Colonic mucosa (tissue), 4 donors: ENCODE results near the gene ERMP1. TPM values are rescaled to one million over a fixed set of nuclear protein-coding genes. Genes with fewer than 3 reads are reported as not detected.

Source experiments
- DNase-seq: peaks from one replicate; pipeline ENCODE4 v3.0.0-alpha.2; 2020
- H3K27ac ChIP-seq: fragments of 200-600 bp; one replicate; pipeline ENCODE4 v1.8.0; 2021
- H3K27me3 ChIP-seq: fragments of 200-600 bp; one replicate; pipeline ENCODE4 v1.8.0; 2021
- H3K36me3 ChIP-seq: fragments of 200-600 bp; one replicate; pipeline ENCODE4 v1.8.0; 2021
- H3K4me1 ChIP-seq: fragments of 200-600 bp; one replicate; pipeline ENCODE4 v1.8.0; 2021; ENCODE audit warnings: mild to moderate bottlenecking
- H3K4me3 ChIP-seq: fragments of 200-600 bp; one replicate; pipeline ENCODE4 v1.8.0; 2021
- H3K9ac ChIP-seq, 2 donors: one replicate each; pipeline ENCODE4 v1.7.0; 2013; ENCODE audit warnings: control low read depth in 2 of 2, low read depth in 2 of 2, low read length in 2 of 2
- H3K9me3 ChIP-seq: fragments of 200-600 bp; one replicate; pipeline ENCODE4 v1.8.0; 2021
- intact Hi-C: fragments of 100-400 bp; cut with DNase I; formaldehyde crosslinking; loops from one replicate; pipeline ENCODE4 v1.14.1; 2022
- total RNA-seq, 2 donors: library from RNA; stranded (reverse); fragmentation: NEBNext Ultra II Directional in 1 of 2; extraction: Animal tissue kit (Norgen Biotek cat#: 25700) in 1 of 2; gene quantifications; one replicate each; pipeline ENCODE4 v1.2.1, GENCODE V29; 2021
- TF ChIP-seq, protein P1 (sequence below): fragments of 200-600 bp; IDR thresholded peaks from one replicate; pipeline ENCODE4 v1.8.0; 2022; ENCODE audit warnings: antibody characterized with exemption, mild to moderate bottlenecking
- donor health status: healthy.
- donor health status: DM: no; HTN: no; CAD: no.
- donor health status: DM: no; HTN: no; CAD: no.

The ERMP1 gene
- total RNA-seq, 2 donors from 2014 or later: 47.3 to 50.8 TPM

DNA sequence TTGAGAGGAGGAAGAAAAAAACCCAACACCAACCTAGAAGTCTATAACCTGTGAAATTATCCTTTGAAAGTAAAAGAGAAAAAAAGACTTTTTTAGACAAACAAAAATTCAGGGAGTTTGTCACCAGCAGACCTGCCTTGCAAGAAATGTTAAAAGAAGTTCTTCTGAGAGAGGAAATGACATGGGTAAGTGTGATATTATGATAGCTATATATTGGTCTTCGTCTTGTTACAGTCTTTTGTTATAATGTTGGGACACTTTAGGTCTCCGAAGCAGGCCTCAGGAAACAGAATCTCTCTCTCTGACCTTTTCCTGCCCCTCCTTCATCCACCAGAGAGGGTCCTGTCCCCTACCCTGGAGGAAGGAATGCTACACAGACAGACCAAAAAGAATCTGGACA, 41.1 kb upstream of the ERMP1 start:
- Histone ChIP-seq H3K9ac (no peak overlapping the region), H3K36me3 (no peaks in the 10 kb centered on the region), H3K4me3 (no peak overlapping the region), H3K27ac (no peak overlapping the region), H3K4me1 (no peaks in the 10 kb centered on the region), H3K27me3 (no peaks in the 10 kb centered on the region), H3K9me3 (no peaks in the 10 kb centered on the region)
- DNase-seq: no peak
- intact Hi-C loops: no loop called here
- TF ChIP-seq, protein P1, sequence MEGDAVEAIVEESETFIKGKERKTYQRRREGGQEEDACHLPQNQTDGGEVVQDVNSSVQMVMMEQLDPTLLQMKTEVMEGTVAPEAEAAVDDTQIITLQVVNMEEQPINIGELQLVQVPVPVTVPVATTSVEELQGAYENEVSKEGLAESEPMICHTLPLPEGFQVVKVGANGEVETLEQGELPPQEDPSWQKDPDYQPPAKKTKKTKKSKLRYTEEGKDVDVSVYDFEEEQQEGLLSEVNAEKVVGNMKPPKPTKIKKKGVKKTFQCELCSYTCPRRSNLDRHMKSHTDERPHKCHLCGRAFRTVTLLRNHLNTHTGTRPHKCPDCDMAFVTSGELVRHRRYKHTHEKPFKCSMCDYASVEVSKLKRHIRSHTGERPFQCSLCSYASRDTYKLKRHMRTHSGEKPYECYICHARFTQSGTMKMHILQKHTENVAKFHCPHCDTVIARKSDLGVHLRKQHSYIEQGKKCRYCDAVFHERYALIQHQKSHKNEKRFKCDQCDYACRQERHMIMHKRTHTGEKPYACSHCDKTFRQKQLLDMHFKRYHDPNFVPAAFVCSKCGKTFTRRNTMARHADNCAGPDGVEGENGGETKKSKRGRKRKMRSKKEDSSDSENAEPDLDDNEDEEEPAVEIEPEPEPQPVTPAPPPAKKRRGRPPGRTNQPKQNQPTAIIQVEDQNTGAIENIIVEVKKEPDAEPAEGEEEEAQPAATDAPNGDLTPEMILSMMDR: no peak

DNA sequence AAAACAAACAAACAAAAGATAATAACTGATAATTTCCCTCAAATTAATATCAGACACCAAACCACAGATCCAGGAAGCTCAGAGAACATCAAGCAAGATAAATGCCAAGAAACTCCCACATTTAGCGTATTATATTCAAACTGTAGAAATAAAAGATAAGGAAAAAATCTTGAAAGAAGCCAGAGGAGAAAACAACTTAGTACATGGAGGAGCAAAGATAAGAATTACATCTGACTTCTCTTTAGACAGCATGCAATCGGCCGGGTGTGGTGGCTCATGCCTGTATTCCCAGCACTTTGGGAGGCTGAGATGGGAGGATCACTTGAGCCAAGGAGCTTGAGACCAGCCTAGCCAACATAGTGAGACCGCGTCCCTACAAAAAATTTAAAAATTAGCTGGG, 40.5 kb upstream of the ERMP1 start:
- H3K4me1 ChIP-seq: no peaks in the 10 kb centered on the region
- H3K27me3 ChIP-seq: no peaks in the 10 kb centered on the region
- TF ChIP-seq, protein P1: no peak
- no peaks in the 10 kb centered on the region for H3K9me3 ChIP-seq
- no peak overlapping the region for H3K4me3 ChIP-seq
- no peak overlapping the region for H3K9ac ChIP-seq
- intact Hi-C loops: no loop called here
- no peak overlapping the region for H3K27ac ChIP-seq
- no peak for DNase-seq
- H3K36me3 ChIP-seq: no peaks in the 10 kb centered on the region

DNA sequence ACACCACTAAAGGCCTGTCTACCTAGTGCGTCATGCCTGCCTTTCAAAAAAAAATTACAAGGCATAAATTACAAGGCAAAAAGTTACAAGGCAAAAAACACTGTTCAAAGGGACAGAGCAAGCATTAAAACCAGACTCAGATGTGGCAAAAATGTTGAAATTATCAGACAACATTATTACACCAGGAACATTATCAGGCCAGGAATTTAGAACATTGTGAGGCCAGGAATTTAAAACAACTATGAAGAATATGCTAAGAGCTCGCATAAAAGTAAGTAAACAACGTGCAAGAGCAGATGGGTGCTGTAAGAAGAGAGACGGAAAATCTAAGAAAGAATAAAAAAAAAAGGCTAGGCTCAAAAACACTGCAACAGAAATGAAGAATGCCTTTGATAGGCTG, 39.6 kb upstream of the ERMP1 start:
- TF ChIP-seq, protein P1: no peak
- Histone ChIP-seq H3K4me1 (no peaks in the 10 kb centered on the region), H3K27me3 (no peaks in the 10 kb centered on the region), H3K27ac (no peak overlapping the region), H3K9ac (no peak overlapping the region), H3K36me3 (no peaks in the 10 kb centered on the region), H3K9me3 (no peaks in the 10 kb centered on the region), H3K4me3 (no peak overlapping the region)
- intact Hi-C loops: no loop called here
- DNase-seq: no peak

DNA sequence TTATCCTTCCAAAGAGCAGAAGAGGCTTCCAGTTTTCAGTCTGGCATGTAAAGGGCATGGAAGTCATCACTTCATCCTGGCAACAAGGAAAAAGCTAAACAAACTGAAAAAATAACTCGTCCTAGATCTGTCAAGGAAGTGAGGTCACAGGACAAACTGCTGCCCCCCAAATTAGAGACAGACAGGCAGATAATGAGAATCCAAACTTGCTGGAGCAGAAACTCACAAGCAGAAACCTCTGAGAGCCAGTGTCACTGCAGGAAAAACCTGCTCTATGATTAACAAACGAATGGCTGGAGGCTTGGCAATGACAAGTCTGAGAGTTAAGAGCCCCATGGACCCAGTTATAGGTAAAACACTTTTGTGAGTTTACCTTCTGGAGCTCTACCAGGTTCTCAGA, 38.9 kb upstream of the ERMP1 start:
- H3K9me3 ChIP-seq: no peaks in the 10 kb centered on the region
- no peak overlapping the region for H3K27ac ChIP-seq
- intact Hi-C loops: no loop called here
- TF ChIP-seq, protein P1: no peak
- H3K4me3 ChIP-seq: no peak overlapping the region
- H3K9ac ChIP-seq: no peak overlapping the region
- H3K27me3 ChIP-seq: no peaks in the 10 kb centered on the region
- H3K4me1 ChIP-seq: no peaks in the 10 kb centered on the region
- no peak for DNase-seq
- no peaks in the 10 kb centered on the region for H3K36me3 ChIP-seq

DNA sequence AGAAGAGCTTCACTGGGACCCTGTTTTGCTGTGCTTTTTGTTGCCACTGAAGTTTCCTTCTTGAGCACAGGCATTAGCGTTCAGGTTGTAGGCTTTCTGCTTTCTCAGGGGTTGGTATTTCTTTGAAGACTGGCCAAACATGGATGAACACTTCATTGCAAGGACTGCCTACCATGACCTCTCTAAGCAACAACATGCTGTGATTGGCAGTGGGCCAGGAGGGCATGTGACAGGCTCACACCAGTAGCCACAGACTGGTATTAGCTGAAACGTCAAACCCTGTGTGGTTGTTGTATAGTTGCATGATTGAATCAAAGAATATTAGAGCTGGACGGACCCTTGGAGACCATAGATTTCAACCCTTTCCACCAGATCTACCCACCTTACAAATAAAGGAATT, 37.8 kb upstream of the ERMP1 start:
- TF ChIP-seq, protein P1: no peak
- H3K27ac ChIP-seq: no peak overlapping the region
- no peak for DNase-seq
- no peaks in the 10 kb centered on the region for H3K9me3 ChIP-seq
- H3K27me3 ChIP-seq: no peaks in the 10 kb centered on the region
- no peak overlapping the region for H3K9ac ChIP-seq
- H3K4me1 ChIP-seq: no peaks in the 10 kb centered on the region
- intact Hi-C loops: no loop called here
- no peak overlapping the region for H3K4me3 ChIP-seq
- no peaks in the 10 kb centered on the region for H3K36me3 ChIP-seq

DNA sequence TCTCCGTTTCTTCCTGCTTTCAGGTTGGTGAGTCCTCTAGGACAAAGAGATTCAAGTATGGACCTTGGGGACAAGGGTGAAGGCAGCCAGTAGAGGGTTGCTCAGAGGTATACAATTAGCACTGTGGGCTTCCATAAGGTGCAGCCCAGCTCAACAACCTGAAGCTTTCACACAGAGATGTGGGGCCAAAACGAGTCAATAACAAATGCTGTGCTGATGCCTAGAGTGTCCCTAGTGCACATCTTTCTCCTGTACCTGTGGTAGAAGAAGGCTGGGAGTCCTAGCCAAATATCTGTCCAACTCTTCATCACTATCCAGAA, 37.1 kb upstream of the ERMP1 start:
- H3K27me3 ChIP-seq: no peaks in the 10 kb centered on the region
- no peak overlapping the region for H3K9ac ChIP-seq
- TF ChIP-seq, protein P1: no peak
- no peaks in the 10 kb centered on the region for H3K4me1 ChIP-seq
- no peaks in the 10 kb centered on the region for H3K36me3 ChIP-seq
- DNase-seq: no peak
- H3K27ac ChIP-seq: no peak overlapping the region
- no peak overlapping the region for H3K4me3 ChIP-seq
- H3K9me3 ChIP-seq: no peaks in the 10 kb centered on the region
- intact Hi-C loops: no loop called here
